Stimulated activated naive CD8-positive, alpha-beta T cell treated with anti-CD3 and anti-CD28 coated beads, Interleukin-15, Interleukin-2, amounts not matched to agents 100 U/mL and 50 U/mL, for 24 hours (primary cell): ENCODE measurements around the gene NOP9.

Source experiments
- ATAC-seq: fragments of 150-1000 bp; cut with Tn5 transposase; one replicate; pipeline ENCODE4 v1.10.0; 2021
- DNase-seq: peaks from one replicate; pipeline ENCODE4 v3.0.0; 2021

NOP9 gene

GRCh38 chr14:24308342-24309124 is 8.9 kb downstream of the NOP9 start:
- ATAC-seq (no peak), DNase-seq (no peak)

- ATAC-seq (no peak), DNase-seq (no peak)
These were observed 10.1 kb downstream of the NOP9 start, which contains the start of gene LTB4R2 for GRCh38 chr14:24309538-24310264. LTB4R2 (plus strand) TSS chr14:24310140; CDS start chr14:24310665, 525 bp downstream.

- no peak for ATAC-seq
- DNase-seq: peak; percentile 10
These were observed 10.6 kb downstream of the NOP9 start for GRCh38 chr14:24310265-24310645.

GRCh38 chr14:24310646-24311604 is 11.3 kb downstream of the NOP9 start, which contains the start of gene LTB4R:
LTB4R (plus strand) TSS chr14:24311502; CDS start chr14:24315652, 4,150 bp downstream.
- ATAC-seq (peak; percentile 80), DNase-seq (peak; percentile 71)

DNA sequence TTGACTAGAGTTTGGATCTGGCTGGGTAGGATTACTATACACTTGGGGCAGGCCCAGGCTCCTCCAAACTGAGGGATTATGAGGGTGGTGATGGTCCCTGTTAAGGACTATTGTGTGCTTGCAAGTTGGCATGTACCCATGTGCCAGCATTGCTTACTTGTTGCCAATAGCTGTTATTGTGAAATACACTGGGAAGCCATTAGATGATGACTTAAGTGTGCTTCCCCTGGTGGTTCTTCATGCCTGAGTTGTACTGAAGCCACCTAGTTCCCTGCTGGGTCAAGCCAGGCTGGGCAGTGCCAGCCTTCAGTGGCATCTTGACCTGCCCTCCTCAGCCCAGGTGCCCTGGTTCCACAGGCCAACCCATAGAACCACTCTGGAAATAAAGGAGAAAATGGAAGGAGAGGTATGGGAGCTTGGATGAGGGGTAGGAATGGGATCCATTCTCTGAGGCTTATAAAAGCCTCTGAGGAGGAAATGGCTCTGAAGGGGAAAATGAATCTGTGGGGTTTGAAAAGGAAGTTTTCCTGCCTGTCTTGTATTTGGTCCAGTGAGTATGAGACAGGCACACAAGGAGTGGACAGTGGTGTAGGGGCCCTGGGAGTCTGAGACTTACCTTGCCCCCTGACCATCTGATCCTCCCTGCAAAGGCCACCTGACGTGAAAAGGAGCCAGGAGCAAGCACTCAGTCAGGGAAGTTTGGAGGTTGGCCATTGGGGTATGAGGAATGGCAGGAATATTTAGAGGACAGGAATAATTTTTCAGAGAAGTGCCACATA is 12.4 kb downstream of the NOP9 start:
- DNase-seq (no peak), ATAC-seq (no peak)

DNA sequence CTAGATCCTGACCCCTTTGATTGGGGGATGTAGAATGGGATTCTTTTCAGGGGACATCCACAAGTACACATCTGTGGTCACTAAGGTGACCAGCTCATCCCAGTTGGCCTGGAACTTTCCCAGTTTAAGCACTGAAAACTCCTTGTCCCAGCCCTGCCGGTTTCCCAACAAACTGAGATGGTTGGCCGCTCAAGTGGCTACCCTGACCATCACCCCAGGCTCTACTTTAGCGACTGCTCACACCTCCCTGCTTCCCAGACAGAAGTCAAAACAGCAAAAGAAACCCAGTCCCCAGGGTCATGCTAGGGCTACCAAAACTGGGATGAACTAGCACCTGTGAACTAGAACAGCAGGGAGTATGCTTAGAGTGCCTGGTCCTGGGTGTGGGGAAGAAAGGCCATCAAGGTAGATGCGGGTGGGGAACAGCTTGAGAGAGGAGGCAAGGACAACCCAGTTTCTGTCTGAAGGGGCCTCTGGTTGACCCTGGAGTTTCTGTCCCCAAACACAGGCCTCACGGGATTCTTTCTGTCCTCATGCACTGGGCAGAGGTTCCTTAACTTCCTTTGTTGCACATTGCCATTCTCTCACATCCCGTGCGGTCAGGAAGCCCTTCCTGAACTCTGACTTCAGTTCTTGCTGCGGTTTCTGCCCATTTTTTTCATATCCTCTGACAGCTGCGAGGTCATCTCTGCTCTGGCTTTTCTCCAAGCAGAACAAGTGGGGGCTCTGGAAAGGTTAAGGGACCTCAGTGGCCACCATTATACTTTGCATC is 13.3 kb downstream of the NOP9 start:
- ATAC-seq (no peak), DNase-seq (peak; percentile 35)

DNA sequence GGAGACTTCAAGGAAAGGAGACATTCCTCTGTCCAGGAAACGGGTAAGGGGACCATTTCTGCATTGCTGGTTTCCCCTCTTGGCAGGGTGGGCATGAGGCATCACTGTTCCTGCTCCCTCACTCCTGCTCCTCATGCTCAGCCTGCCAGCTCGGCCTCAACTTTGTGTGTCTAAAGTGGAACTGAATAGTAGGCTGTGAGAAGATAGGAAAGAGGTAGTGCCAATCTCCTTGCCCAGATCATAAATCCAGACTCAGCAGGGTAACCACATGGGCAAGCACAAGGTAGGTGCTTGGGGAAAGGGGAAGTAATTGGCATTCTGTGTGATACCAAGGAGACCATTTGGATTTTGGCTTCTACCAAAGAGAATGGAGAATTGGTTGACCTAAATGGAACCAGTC is 14.3 kb downstream of the NOP9 start:
- DNase-seq (no peak), ATAC-seq (no peak)

DNA sequence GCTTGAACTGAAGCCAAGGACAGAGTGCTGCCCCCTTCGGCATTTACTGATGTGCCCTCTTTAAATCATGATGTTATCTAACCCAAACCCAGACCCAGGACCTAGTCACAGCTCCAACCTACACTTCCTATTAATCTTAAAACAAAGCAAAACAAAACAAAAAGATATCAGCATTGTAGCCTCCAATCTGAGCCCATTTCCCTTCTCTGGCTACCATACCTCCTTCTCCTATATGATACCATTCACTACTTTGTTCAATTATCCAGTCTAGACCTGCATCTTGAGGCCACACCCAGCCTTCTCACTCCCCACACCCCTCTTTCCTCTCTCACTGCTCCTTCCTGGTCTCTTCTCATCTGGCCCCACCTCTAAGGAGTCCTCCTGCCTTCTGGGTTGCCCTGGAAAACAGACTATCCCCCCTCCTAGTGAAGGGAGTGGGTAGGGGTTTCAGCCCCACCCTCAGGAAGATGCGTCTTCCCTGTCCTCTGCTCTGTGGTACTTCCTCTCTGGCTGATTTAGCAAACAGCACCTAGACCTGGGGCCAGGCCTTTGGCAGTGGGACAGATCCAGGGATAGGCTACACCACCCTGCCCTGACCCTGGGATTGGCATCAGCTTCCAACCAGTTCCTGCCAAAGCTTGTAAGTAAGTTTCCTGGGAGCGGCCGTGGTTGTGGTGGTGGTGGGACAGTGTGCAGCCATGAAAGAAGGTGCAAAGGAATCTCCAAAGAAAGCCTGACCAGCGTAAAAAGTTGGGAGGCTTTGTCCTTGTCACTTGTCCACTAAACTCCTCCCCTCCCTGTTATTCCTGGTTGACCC is 14.9 kb downstream of the NOP9 start:
- DNase-seq: no peak

GRCh38 chr14:24315243-24315806 is 15.7 kb downstream of the NOP9 start:
- DNase-seq (no peak), ATAC-seq (no peak)

More for the DNA sequence above, 14.9 kb downstream of the NOP9 start:
- ATAC-seq: no peak

GRCh38 chr14:24315807-24316596 is 16.4 kb downstream of the NOP9 start:
- DNase-seq (no peak), ATAC-seq (no peak)

- no peak for DNase-seq
- no peak for ATAC-seq
These were observed 16.9 kb downstream of the NOP9 start for GRCh38 chr14:24316597-24316950.

DNA sequence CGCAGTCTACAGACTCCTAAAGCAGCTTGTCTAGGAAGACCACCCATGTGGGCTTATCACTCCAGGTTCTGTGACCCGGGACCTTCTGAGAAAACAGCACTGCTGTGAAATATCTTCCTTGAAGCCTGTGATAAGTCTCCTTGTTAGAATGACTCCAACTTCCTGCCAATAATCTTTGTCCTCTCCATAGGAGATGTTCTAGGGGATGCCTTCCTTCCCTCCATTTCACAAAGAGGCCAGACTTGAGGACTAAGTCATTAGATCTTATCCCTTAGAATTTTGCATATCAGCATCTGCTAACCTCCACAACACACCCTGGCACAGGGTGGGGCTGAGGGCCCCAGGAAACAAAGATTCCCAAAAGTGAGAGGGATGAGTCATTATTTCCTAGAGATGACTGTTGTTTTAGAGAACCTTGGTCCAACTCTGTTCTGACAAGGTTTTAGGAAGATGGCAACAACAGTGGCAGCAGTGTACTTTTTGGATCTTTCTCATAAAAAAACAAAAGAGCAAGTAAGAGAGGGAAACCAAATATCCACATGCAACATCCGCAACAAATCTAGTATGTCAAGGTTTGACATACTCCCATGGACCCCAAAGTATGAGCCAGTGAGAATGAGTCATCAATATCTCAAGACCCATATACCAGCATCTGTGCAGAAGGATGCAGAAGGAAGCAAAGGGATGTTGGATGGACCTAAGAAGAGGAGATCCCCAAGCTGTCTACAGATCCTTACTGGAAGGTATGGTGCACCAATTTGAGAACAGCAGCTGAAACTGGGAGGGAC is 17.7 kb downstream of the NOP9 start:
- ATAC-seq (peak; percentile 24), DNase-seq (no peak)

DNA sequence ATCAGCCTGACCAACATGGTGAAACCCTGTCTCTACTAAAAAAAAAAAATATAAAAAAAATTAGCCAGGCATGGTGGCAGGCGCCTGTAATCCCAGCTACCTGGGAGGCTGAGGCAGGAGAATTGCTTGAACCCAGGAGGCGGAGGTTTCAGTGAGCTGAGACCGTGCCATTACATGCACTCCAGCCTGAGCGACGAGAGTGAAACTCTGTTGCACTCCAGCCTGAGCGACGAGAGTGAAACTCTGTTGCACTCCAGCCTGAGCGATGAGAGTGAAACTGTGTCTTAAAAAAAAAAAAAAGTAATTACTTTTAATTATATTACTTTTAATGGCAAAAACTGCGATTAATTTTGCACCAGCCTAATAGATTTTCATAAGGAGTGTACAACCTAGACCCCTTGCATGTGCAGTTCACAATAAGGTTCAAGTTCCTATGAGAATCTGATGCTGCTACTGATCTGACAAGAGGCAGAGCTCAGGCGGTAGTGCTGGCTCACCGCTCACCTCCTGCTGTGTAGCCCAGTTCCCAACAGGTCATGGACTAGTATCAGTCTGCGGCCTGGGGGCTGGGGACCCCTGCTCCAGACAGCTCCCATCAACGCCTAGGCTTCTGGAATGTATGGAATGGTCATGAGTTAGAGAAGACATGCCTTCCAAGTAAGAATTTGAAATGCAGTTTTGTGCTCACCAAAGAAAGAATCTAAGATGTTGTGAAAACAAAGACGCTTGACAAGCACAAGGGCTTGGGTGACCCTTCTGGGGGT is 21.7 kb downstream of the NOP9 start:
- DNase-seq: no peak
- no peak for ATAC-seq

DNA sequence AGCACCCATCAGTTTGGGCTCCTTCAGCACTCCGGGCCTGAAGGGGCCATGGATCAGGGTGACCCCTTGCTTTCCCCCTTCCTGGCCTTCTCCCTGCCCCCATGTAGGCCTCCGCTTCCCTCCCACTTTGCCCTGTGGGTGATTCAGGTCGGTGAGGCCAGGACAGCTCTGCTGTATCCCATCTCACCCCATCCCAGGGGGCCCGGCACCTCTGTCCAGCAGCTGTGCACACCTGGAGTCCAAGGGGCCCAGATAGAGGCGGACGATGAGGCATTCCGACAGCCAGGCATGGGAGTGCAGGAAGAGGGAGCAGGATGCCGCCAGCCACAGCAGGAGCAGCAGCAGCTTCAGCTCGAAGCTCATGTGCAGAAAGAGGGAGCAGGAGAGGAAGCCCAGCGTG is 23.0 kb downstream of the NOP9 start:
- no peak for ATAC-seq
- DNase-seq: no peak

- DNase-seq: no peak
- no peak for ATAC-seq
These were observed 23.7 kb downstream of the NOP9 start for GRCh38 chr14:24323341-24323740.

GRCh38 chr14:24324024-24324423 is 24.4 kb downstream of the NOP9 start:
- DNase-seq (no peak), ATAC-seq (no peak)

DNA sequence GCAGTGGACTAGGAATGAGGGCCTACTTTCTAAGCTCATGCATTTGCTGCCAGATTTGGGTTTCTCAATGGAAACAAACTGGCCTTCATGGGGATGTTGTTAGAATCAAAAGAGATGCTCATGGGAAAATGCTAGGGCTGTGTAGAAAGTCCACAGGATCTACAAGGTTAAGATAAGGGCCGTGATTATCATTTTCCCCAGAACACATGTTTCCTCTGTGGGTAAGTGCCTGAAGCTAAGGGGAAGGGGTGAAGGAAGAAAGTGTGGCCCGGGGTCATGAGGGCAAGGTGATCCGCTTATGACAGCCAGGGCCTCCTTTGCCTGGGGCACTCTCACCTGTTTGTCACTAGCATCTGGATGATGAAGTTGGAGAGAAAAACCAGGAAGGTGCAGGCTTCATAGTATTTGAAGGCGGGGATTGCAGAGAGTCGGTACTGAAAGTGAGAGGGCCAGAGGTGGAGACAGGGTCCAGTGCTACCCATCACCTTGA is 25.4 kb downstream of the NOP9 start:
- ATAC-seq: no peak
- DNase-seq: no peak
